AG09309 (cell line): ENCODE measurements around the gene ALDH3A1.

Experiments
- DNase-seq: peaks from one replicate; pipeline ENCODE4 v3.0.0-alpha.2; 2010; ENCODE audit warnings: low read depth
- H3K4me3 ChIP-seq: 2 replicates; pipeline ENCODE4 v1.5.1; 2011; ENCODE audit warnings: mild to moderate bottlenecking, low read depth, low read length, moderate library complexity; ENCODE audit not compliant: control insufficient read depth
- CTCF ChIP-seq: IDR thresholded peaks from 2 replicates; pipeline ENCODE4 v1.5.1; 2011; ENCODE audit warnings: mild to moderate bottlenecking, low read depth, low read length, inconsistent platforms; ENCODE audit not compliant: insufficient read depth, control insufficient read depth; ENCODE audit errors: missing control alignments

ALDH3A1 gene

GRCh38 chr17:19714542-19715411 is 33.3 kb downstream of the ALDH3A1 start:
- TF ChIP-seq CTCF, result no peak
- no peak for DNase-seq
- no peak overlapping the region for H3K4me3 ChIP-seq

GRCh38 chr17:19713901-19714361 is 34.2 kb downstream of the ALDH3A1 start:
- DNase-seq, result no peak
- H3K4me3 ChIP-seq, result no peak overlapping the region
- no peak for TF ChIP-seq CTCF

GRCh38 chr17:19713462-19713861 is 34.6 kb downstream of the ALDH3A1 start:
- DNase-seq, result no peak
- peak; percentile 25 for TF ChIP-seq CTCF
- H3K4me3 ChIP-seq, result no peak overlapping the region

- TF ChIP-seq CTCF, result no peak
- DNase-seq, result no peak
- H3K4me3 ChIP-seq, result no peak overlapping the region
Measured at GRCh38 chr17:19712436-19713004, 35.6 kb downstream of the ALDH3A1 start.

GRCh38 chr17:19709841-19710240 is 38.3 kb downstream of the ALDH3A1 start:
- DNase-seq, result no peak
- TF ChIP-seq CTCF, result no peak

GRCh38 chr17:19708431-19709175 is 39.5 kb downstream of the ALDH3A1 start:
- H3K4me3 ChIP-seq, result no peak overlapping the region
- no peak for TF ChIP-seq CTCF
- DNase-seq, result no peak

More at GRCh38 chr17:19709841-19710240, 38.3 kb downstream of the ALDH3A1 start:
- H3K4me3 ChIP-seq, result no peak overlapping the region
